Measurements from ENCODE around the gene PRKRA. TPM values are rescaled to one million over a fixed set of nuclear protein-coding genes. Genes with fewer than 3 reads are reported as not detected.
A peak's percentile ranks its signal among the peaks of the same experiment; 100 is the strongest.

Gene PRKRA
- total and polyA plus RNA-seq, 2 of the 8 experiments (the other 6 are each of a cell fraction or from before 2014, with no cell fraction given), result 25.4 to 60.4 TPM

DNA sequence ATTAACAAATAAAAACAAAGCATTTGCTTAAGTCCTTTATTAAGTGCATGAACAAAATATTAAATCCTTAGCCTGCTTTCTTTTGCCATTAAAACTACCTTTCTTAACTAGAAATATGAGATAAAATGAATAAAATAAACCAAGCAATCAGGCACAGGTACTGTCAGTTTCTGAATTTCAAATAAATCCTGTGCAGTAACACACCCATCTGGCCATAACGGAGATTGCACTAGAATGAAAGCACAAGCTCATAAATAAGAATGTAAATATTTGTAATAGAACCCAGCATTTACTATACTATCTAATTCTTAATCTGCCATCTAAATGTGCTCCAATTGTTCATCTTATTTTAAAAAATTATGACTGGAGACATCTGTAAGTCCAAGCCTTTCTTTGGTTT, 31.9 kb downstream of the PRKRA start:
- no peak for FAIRE-seq

More for the DNA sequence above, 31.9 kb downstream of the PRKRA start:
- Histone ChIP-seq H2AFZ (ENCODE audit: low read length) (no peak overlapping the region), H3K23me2 (ENCODE audit: low read depth, low read length) (no peaks in the 10 kb centered on the region), H3K4me1 (replicated peaks in 1 of 4; ENCODE audit: control insufficient read depth in 3 of 4, insufficient read depth in 4 of 4, low read length in 3 of 4) (peaks cover 0 to 2% (median 0%) of the 10 kb centered on the region in 4 experiments; a peak in 1 of 7 replicates), H3K27ac (ENCODE audit: low read depth, low read length) (no peak overlapping the region), H3K9me3 (ENCODE audit: insufficient read depth in 2 of 2, low read depth in 1 of 2, low read length in 1 of 2) (no peaks in the 10 kb centered on the region), H4K5ac (ENCODE audit: insufficient read length, low read depth, low read length) (no peak overlapping the region), H3K36me3 (ENCODE audit: control insufficient read depth in 2 of 4, insufficient read depth in 4 of 4, low read length in 3 of 4) (no peaks in the 10 kb centered on the region), H3K23ac (ENCODE audit: insufficient read length) (no peak overlapping the region), H3K14ac (ENCODE audit: insufficient read length) (no peak overlapping the region), H3K9ac (replicated peaks in 1 of 4; ENCODE audit: extremely low read depth in 1 of 4, low read depth in 3 of 4, low read length in 3 of 4) (no peak overlapping the region), H2BK120ac (replicated peaks; ENCODE audit: low read depth, low read length) (no peak overlapping the region), H3K79me2 (ENCODE audit: control insufficient read depth in 1 of 2, insufficient read depth in 2 of 2, low read length in 2 of 2) (no peaks in the 10 kb centered on the region), H4K8ac (ENCODE audit: extremely low read depth, insufficient read depth, low read length) (no peak overlapping the region), H4K20me1 (replicated peaks in 1 of 2; ENCODE audit: control insufficient read depth in 1 of 2, insufficient read depth in 2 of 2, low read length in 2 of 2) (no peaks in the 10 kb centered on the region), H2BK12ac (ENCODE audit: low read depth, low read length) (no peak overlapping the region), H3K27me3 (replicated peaks in 1 of 4; ENCODE audit: control insufficient read depth in 3 of 4, extremely low read depth in 1 of 4, insufficient read depth in 3 of 4, low read length in 3 of 4) (no peaks in the 10 kb centered on the region), H3K4me3 (ENCODE audit: extremely low read depth in 1 of 4, insufficient read depth in 2 of 4, low read depth in 3 of 4, low read length in 4 of 4) (no peak overlapping the region), H3K79me1 (ENCODE audit: low read depth, low read length) (no peaks in the 10 kb centered on the region; the same call in 1 of the 2 replicates), H3K56ac (replicated peaks; ENCODE audit: insufficient read length, low read depth, low read length) (no peak overlapping the region), H3K4ac (replicated peaks; ENCODE audit: insufficient read length, low read depth, low read length) (no peak overlapping the region), H2BK15ac (ENCODE audit: low read length) (no peak overlapping the region), H4K91ac (replicated peaks; ENCODE audit: insufficient read length, low read length) (no peak overlapping the region), H3K4me2 (ENCODE audit: insufficient read depth in 1 of 2, low read depth in 2 of 2, low read length in 2 of 2) (no peak overlapping the region), H2BK20ac (ENCODE audit: low read length) (no peak overlapping the region), H2AK5ac (ENCODE audit: low read depth, low read length) (no peak overlapping the region), H2BK5ac (ENCODE audit: low read depth, low read length) (no peak overlapping the region), H3K18ac (ENCODE audit: extremely low read depth, low read length) (no peak overlapping the region)
- ChIA-PET CTCF (ENCODE audit: partially characterized antibody) (interaction anchor here (0.6 to 7.9 kb wide), 15 partner anchors 10 to 654 kb away, joined by 3 to 61 read pairs (median 4); partner anchors contain the start of gene RBM45), POLR2A (ENCODE audit: partially characterized antibody) (interaction anchor here (1.1 to 2.4 kb wide), 4 partner anchors 10 to 32 kb away, joined by 3 to 8 read pairs (median 6); partner anchors contain the start of genes PJVK and PRKRA)
- TF ChIP-seq SP2 (IDR thresholded peaks at IDR 0.05; ENCODE audit: low read length), result no peak
- no peak for TF ChIP-seq RFX5 (IDR thresholded peaks at IDR 0.05; ENCODE audit: borderline replicate concordance, low read depth, low read length)
- TF ChIP-seq, protein P1, sequence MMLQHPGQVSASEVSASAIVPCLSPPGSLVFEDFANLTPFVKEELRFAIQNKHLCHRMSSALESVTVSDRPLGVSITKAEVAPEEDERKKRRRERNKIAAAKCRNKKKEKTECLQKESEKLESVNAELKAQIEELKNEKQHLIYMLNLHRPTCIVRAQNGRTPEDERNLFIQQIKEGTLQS (IDR thresholded peaks at IDR 0.05; ENCODE audit: insufficient read depth, low read depth, low read length), result no peak
- TF ChIP-seq CBX8 (IDR thresholded peaks at IDR 0.05; ENCODE audit: borderline replicate concordance, low read depth, low read length), result no peak
- no peak for TF ChIP-seq POLR2AphosphoS5 (IDR thresholded peaks at IDR 0.05; ENCODE audit: low read depth, low read length)
- no peak for TF ChIP-seq SP1 (IDR thresholded peaks at IDR 0.05; ENCODE audit: low read depth, low read length)
- no peak for TF ChIP-seq ATF2 (IDR thresholded peaks at IDR 0.05; ENCODE audit: low read length)
- TF ChIP-seq RAD21 (IDR thresholded peaks at IDR 0.05 in 1 of 2, conservative IDR thresholded peaks at IDR 0.05 in 1 of 2; ENCODE audit: low read depth in 2 of 2, low read length in 2 of 2), result peak; percentile 7 to 37; a peak in 2 of 4 replicates
- DNase-seq (ENCODE audit: low read depth in 1 of 2, low spot score in 2 of 2), result no peak
- 94% methylated on average over 1 of the region's 1 CpG; no CpG with 5 or more reads in 1 of the 2 experiments for WGBS, 2 experiments (ENCODE audit: extremely low coverage in 1 of 2, insufficient coverage in 1 of 2, insufficient read length in 1 of 2, insufficient replicate concordance in 2 of 2, low coverage in 1 of 2, low lambda C conversion rate in 2 of 2, missing lambda C conversion rate in 1 of 2)

Data from H1 (cell line).